Measurements from ENCODE around the gene ARFIP1.
"Not testable (repeated sequence)": the region's sequence is repeated elsewhere in the genome, so short reads cannot be mapped to it uniquely, and the experiment has no call there.

Gene ARFIP1

GRCh38 chr4:152785639-152786615, 6.2 kb downstream of the ARFIP1 start:
- no peak for DNase-seq

- DNase-seq: no peak
These were observed 6.9 kb downstream of the ARFIP1 start for GRCh38 chr4:152786627-152787026.

DNA sequence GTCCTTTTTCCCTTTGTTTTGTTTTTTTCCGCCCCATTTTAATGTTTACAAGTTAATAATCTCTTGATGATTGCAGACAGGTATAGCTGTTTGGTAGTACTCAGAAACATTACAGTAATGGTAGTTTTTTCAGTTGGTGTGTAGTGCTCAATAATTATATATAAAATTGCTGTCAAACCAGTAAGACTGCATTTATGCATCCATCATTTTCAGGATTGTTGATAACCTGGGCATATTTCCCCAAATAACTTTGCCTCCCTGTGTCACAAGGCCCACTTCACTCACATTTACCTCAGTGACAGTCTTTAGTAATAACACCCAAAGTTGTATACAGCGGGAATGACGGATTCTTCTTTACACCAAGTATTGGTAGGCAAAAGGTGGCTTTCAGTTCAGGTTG, 16.1 kb downstream of the ARFIP1 start:
- DNase-seq: no peak

- DNase-seq: no peak
These were observed 23.8 kb downstream of the ARFIP1 start for GRCh38 chr4:152803541-152803940.

DNA sequence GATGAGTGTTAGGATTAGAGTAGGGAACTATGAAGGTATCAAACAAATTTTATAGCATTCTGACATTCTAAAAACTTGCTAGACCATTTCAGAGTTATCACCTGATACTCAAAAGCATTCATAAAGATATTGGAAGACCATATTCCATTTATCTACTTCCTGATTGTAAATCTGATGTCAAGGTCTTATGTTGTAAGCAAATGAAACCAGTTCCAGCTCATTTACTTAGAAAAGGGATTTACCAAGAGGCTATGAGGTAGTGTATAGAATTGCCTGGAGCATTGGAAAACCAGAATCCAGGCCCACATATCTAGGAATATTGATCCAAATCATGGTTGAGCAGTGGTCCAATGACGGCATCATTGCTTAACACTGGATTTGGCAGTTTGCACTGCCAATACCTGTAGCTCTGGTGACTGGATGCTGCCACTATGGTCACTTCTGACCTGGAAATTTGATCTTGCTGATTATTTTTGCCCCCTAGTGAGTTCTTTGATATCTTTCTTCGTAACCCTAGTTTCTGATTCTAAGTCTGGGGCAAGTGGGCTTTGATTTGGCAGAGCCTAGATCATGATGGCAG, 25.4 kb downstream of the ARFIP1 start:
- DNase-seq: no peak

DNA sequence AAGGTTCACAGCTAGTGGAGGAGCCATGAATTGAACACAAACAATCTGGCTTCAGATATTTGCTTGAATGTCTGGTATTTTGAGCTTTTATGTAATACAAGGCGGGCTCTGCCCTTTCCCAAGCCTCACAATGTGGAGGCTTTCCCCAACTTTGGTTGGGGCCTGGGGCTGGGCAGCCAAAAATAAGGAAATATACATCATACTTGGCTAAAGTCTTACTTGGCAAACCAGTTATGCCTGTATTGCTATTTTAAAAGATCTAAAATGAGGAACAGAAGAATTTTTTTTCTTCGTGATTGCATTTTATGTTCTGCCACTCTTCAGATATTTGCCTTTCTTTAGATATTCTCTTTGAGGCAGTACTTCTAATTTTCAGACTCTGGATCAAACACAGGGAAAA, 26.1 kb downstream of the ARFIP1 start:
- DNase-seq: no peak

GRCh38 chr4:152806501-152807125, 26.9 kb downstream of the ARFIP1 start:
- DNase-seq: no peak

DNA sequence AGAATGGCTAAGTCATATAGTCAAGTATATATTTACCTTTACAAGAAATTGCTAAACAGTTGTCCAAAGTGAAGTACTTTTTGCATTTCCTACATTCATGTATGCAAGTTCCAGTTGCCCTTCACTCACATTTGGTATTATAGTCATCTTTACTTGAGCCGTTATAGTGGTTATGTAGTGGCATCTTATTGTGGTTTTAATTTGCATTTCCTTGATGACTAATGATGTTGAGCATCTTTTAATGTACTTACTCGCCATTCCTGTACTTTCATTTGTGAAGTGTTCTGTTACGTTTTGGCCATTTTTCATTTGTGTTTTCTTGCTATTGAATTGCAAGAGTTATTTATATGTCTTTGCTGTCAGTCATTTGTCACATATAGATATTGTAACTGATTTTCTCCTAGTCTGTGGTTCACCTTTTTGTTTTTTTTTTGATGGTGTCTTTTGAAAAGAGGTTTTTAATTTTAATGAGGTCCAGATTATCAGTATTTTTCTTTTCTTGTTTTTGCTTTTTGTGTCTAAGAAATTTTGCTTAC, 27.6 kb downstream of the ARFIP1 start:
- no peak for DNase-seq

- DNase-seq: no peak
These were observed 28.9 kb downstream of the ARFIP1 start for GRCh38 chr4:152808670-152809069.

GRCh38 chr4:152810715-152811287, 31.0 kb downstream of the ARFIP1 start:
- DNase-seq: no peak

- DNase-seq: no peak
These were observed 35.3 kb downstream of the ARFIP1 start for GRCh38 chr4:152815078-152815477.

GRCh38 chr4:152817331-152817730, 37.6 kb downstream of the ARFIP1 start:
- DNase-seq: no peak

DNA sequence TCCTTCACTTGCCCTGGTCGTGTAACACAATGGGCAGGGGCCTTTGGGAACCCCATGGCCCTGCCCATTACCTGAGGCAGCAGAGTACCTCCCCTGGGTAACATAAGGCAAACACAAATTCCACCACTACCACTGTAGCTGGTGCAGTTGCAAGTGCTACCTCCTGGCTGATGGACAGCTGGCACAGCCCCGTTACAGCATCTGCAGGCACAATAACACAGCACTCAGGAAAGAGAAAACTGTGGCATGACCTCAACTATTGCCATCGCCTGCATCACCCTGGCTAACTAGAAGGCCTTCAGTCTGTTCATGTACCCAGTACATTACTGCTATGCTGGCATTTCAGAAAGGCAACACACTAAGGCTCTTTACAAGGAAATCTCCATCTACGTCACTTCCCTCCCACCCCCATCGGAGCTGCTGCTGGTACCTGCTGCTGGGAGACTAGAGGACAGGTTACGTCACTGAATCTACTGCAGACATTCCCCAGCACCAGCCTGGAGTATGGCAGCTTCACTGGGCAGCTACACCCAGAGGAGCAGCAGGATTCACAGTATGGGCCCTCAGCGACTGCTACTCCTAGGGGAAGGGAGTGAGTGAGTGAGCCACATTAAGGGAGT, 39.4 kb downstream of the ARFIP1 start:
- no peak for DNase-seq

- no peak for DNase-seq
These were observed 40.3 kb downstream of the ARFIP1 start for GRCh38 chr4:152820073-152820472.

- no peak for DNase-seq
These were observed 42.6 kb downstream of the ARFIP1 start for GRCh38 chr4:152822323-152822722.

DNA sequence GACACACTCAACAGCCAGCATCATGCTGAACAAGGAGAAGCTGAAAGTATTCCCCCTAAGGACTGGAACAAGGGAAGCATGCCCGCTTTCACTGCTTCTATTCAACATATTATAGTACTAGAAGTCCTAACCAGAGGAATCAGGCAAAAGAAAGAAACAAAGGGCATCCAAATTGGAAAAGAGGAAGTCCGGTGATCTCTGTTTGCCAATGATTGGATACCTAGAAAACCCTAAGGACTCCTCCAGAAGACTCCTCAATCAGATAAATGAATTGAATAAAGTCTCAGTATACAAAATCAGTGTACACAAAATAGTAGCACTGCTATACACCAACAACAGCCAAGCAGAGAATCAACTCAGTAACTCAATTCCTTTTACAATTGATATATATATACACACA, 44.8 kb downstream of the ARFIP1 start:
- DNase-seq: no peak

DNA sequence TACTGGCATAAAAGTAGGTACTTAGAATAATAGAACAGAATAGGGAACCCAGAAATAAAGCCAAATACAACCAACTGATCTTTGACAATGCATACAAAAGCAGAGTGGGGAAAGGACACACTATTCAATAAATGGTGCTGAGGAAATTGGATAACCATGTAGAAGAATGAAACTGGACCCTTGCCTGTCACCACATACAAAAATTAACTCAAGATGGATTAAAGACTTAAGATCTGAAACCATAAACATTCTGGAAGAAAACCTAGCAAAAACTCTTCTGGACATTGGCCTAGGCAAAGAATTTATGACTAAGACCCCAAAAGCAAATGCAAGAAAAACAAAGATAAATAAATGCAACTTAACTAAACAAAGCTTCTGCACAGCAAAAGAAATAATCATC, 45.6 kb downstream of the ARFIP1 start:
- no peak for DNase-seq

DNA sequence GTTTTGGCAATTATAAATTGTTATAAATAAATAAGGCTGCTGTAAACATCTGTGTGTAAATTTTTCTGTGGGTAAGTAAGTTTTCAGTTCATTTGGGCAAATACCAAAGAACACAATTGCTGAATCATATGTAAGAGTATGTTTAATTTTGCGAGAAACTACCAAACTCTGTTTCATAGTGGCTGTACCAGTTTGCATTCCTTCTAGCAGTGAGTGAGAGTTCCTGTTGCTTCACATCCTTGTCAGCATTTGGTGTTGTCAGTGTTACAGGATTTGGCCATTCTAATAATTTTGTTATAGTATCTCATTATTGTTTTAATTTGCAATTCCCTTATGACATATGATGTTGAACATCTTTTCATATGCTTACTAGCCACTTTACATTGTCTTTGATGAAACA, 48.4 kb downstream of the ARFIP1 start:
- DNase-seq: no peak

DNA sequence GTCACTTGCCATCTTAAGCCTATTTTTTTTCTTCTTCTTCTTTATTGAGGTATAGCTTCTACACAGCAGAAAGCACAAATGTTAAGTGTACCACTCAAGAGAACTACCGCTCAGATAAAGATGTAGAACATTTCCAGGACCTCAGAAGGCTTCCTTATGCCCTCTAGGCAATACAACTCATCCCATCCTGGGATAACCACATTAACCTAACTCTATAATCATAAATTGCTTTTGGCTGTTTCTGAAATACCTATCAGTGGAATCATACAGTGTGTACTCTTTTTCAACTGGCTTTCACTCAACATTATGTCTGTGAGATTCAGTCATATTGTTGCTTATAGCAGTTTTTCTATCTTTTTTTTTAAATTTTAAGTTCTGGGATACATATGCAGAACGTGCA, 51.7 kb downstream of the ARFIP1 start:
- no peak for DNase-seq

DNA sequence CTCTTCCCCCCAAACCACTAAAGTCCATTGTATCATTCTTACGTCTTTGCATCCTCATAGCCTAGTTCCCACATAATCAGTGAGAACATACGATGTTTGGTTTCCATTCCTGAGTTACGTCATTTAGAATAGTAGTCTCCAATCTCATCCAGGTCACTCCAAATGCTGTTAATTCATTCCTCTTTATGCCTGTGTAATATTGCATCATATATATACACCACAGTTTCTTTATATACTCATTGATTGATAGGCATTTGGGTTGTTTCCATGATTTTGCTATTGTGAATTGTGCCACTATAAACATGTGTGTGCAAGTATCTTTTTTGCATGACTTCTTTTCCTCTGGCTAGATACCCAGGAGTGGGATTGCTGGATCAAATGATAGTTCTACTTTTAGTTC, 57.2 kb downstream of the ARFIP1 start:
- DNase-seq: no peak

DNA sequence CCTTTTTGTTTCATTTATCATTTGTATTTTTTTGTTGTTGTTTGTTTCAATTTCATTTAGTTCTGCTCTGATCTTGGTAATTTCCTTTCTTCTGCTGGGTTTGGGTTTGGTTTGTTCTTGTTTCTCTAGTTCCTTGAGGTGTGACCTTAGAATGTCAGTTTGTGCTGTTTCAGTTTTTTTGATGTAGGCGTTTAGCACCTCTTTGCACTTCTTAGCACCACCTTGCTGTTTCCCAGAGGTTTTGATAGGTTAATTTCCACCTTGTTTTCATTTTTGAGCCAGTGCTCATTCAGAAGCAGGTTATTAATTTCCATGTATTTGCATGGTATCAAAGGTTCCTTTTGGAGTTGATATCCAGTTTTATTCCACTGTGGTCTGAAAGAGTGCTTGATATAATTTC, 60.0 kb downstream of the ARFIP1 start:
- DNase-seq: not testable (repeated sequence)

GRCh38 chr4:152843481-152844090, 63.8 kb downstream of the ARFIP1 start:
- DNase-seq: no peak

Measured in femur (tissue), 1 donor.